ENCODE measurements around the gene PGBD4.
"Not testable (repeated sequence)": the region's sequence is repeated elsewhere in the genome, so short reads cannot be mapped to it uniquely, and the experiment has no call there.

Gene PGBD4

GRCh38 chr15:34111488-34111887, 9.6 kb downstream of the PGBD4 start:
- no peaks in the 10 kb centered on the region for H3K4me1 ChIP-seq (ENCODE audit: control insufficient read depth, insufficient read depth, low read length)
- no peaks in the 10 kb centered on the region for H3K9me3 ChIP-seq (ENCODE audit: control insufficient read depth, low read length)
- WGBS, 2 experiments: 84 to 85% methylated on average over 6 of the region's 6 CpGs
- H3K27me3 ChIP-seq (ENCODE audit: control insufficient read depth, insufficient read depth, low read length, poor library complexity, severe bottlenecking): no peaks in the 10 kb centered on the region
- no peak overlapping the region for H3K27ac ChIP-seq (ENCODE audit: insufficient read depth, low read depth, low read length, poor library complexity, severe bottlenecking)
- H3K36me3 ChIP-seq (ENCODE audit: control insufficient read depth, insufficient read depth, low read length): no peaks in the 10 kb centered on the region
- no peak overlapping the region for H3K4me3 ChIP-seq (ENCODE audit: insufficient read depth, low read depth, low read length)

DNA sequence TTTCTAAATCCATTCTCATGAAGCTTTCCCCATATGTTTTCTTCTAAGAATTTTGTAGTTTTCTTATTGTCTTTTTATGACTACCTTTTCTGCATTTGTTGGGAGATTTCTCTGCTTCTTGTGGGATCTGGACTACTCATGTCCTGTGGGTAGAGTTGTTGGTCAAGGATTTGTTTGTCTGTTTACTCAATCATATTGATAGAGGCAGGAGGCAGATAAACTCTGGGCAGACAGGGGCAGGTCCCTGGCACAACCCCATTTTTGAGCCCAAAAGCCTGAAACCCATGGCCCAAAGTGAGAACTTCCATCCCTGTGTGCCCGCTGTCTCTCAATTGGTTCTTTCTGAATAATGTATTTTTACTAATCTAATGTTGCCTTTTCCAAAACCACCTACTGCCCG, 12.3 kb downstream of the PGBD4 start:
- H3K9me3 ChIP-seq (ENCODE audit: control insufficient read depth, low read length): no peaks in the 10 kb centered on the region
- H3K27ac ChIP-seq (ENCODE audit: insufficient read depth, low read depth, low read length, poor library complexity, severe bottlenecking): no peak overlapping the region
- no peaks in the 10 kb centered on the region for H3K27me3 ChIP-seq (ENCODE audit: control insufficient read depth, insufficient read depth, low read length, poor library complexity, severe bottlenecking)
- H3K4me3 ChIP-seq (ENCODE audit: insufficient read depth, low read depth, low read length): no peak overlapping the region
- H3K36me3 ChIP-seq (ENCODE audit: control insufficient read depth, insufficient read depth, low read length): no peaks in the 10 kb centered on the region
- 0 to 43% methylated on average over 1 to 2 of the region's 2 CpGs for WGBS, 2 experiments
- no peaks in the 10 kb centered on the region for H3K4me1 ChIP-seq (ENCODE audit: control insufficient read depth, insufficient read depth, low read length)

GRCh38 chr15:34114739-34115138, 12.9 kb downstream of the PGBD4 start:
- no peaks in the 10 kb centered on the region for H3K9me3 ChIP-seq (ENCODE audit: control insufficient read depth, low read length)
- no peaks in the 10 kb centered on the region for H3K4me1 ChIP-seq (ENCODE audit: control insufficient read depth, insufficient read depth, low read length)
- no peaks in the 10 kb centered on the region for H3K27me3 ChIP-seq (ENCODE audit: control insufficient read depth, insufficient read depth, low read length, poor library complexity, severe bottlenecking)
- H3K36me3 ChIP-seq (ENCODE audit: control insufficient read depth, insufficient read depth, low read length): no peaks in the 10 kb centered on the region
- 92% methylated on average over 3 of the region's 3 CpGs for WGBS, 2 experiments
- no peak overlapping the region for H3K27ac ChIP-seq (ENCODE audit: insufficient read depth, low read depth, low read length, poor library complexity, severe bottlenecking)
- no peak overlapping the region for H3K4me3 ChIP-seq (ENCODE audit: insufficient read depth, low read depth, low read length)

DNA sequence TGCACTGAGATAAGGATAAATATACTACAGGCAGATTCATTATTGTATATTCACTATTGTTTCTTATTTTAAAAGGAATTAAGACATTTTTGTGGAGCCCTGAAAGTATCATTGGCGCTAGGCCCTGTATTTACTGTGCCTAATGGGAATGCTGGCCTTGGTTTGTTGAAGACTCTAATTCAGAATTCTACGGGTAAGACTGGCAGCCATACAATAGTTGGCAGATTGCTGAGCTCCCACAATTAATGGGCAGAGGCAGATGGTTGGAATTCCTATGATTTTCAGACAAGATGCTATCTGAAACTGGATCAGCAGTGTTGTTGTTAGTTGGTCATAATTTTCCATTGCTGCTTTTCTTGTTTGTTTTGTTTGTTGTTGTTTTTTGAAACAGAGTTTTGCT, 14.7 kb downstream of the PGBD4 start:
- no peak overlapping the region for H3K4me3 ChIP-seq (ENCODE audit: insufficient read depth, low read depth, low read length)
- no peaks in the 10 kb centered on the region for H3K36me3 ChIP-seq (ENCODE audit: control insufficient read depth, insufficient read depth, low read length)
- WGBS, 2 experiments: 90 to 92% methylated on average over 2 of the region's 2 CpGs
- H3K9me3 ChIP-seq (ENCODE audit: control insufficient read depth, low read length): no peaks in the 10 kb centered on the region
- H3K4me1 ChIP-seq (ENCODE audit: control insufficient read depth, insufficient read depth, low read length): no peaks in the 10 kb centered on the region
- H3K27me3 ChIP-seq (ENCODE audit: control insufficient read depth, insufficient read depth, low read length, poor library complexity, severe bottlenecking): no peaks in the 10 kb centered on the region
- H3K27ac ChIP-seq (ENCODE audit: insufficient read depth, low read depth, low read length, poor library complexity, severe bottlenecking): no peak overlapping the region

GRCh38 chr15:34119291-34119690, 17.4 kb downstream of the PGBD4 start:
- no peaks in the 10 kb centered on the region for H3K36me3 ChIP-seq (ENCODE audit: control insufficient read depth, insufficient read depth, low read length)
- H3K4me3 ChIP-seq (ENCODE audit: insufficient read depth, low read depth, low read length): no peak overlapping the region
- no peaks in the 10 kb centered on the region for H3K27me3 ChIP-seq (ENCODE audit: control insufficient read depth, insufficient read depth, low read length, poor library complexity, severe bottlenecking)
- WGBS, 2 experiments: 93 to 98% methylated on average over 4 of the region's 4 CpGs
- no peaks in the 10 kb centered on the region for H3K4me1 ChIP-seq (ENCODE audit: control insufficient read depth, insufficient read depth, low read length)
- no peaks in the 10 kb centered on the region for H3K9me3 ChIP-seq (ENCODE audit: control insufficient read depth, low read length)
- no peak overlapping the region for H3K27ac ChIP-seq (ENCODE audit: insufficient read depth, low read depth, low read length, poor library complexity, severe bottlenecking)

DNA sequence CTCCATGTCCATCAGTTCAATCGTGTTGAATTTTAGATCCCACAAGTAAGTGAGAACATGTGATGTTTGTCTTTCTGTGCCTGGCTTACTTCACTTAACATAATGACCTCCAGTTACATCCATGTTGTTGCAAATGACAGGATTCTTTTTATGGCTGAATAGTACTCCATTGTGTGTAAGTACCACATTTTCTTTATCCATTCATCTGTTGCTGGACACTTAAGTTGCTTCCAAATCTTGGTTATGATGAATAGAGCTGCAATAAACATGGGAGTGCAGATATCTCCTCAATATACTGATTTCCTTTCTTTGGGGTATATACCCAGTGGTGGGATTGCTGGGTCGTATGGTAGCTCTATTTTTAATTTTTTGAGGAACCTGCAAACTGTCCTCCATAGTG, 18.5 kb downstream of the PGBD4 start:
- WGBS, 2 experiments: 88 to 100% methylated on average over 1 to 2 of the region's 2 CpGs
- H3K27me3 ChIP-seq (ENCODE audit: control insufficient read depth, insufficient read depth, low read length, poor library complexity, severe bottlenecking); H3K9me3 ChIP-seq (ENCODE audit: control insufficient read depth, low read length): not testable (repeated sequence)

DNA sequence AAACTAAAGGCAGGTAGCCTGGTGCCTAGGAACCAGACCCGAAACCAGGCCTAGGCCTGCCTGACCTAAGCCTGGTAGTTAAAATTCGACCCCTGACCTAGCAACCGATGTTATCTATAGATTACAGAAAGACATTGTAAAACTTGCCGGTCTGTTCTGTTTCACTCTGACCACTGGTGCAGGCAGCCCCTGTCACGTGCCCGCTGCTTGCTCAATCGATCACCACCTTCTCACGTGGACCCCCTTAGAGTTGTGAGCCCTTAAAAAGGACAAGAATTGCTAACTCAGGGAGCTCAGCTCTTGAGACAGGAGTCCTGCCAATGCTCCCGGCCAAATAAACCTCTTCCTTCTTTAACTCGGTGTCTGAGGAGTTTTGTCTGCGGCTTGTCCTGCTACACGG, 19.9 kb downstream of the PGBD4 start:
- H3K4me1 ChIP-seq (ENCODE audit: control insufficient read depth, insufficient read depth, low read length); H3K27me3 ChIP-seq (ENCODE audit: control insufficient read depth, insufficient read depth, low read length, poor library complexity, severe bottlenecking); H3K9me3 ChIP-seq (ENCODE audit: control insufficient read depth, low read length); H3K27ac ChIP-seq (ENCODE audit: insufficient read depth, low read depth, low read length, poor library complexity, severe bottlenecking); H3K4me3 ChIP-seq (ENCODE audit: insufficient read depth, low read depth, low read length); H3K36me3 ChIP-seq (ENCODE audit: control insufficient read depth, insufficient read depth, low read length): not testable (repeated sequence)
- whole genome bisulfite sequencing, 2 experiments: 84 to 86% methylated on average over 12 of the region's 12 CpGs

More for the DNA sequence above, 18.5 kb downstream of the PGBD4 start:
- not testable (repeated sequence) for H3K4me3 ChIP-seq (ENCODE audit: insufficient read depth, low read depth, low read length); H3K4me1 ChIP-seq (ENCODE audit: control insufficient read depth, insufficient read depth, low read length); H3K27ac ChIP-seq (ENCODE audit: insufficient read depth, low read depth, low read length, poor library complexity, severe bottlenecking); H3K36me3 ChIP-seq (ENCODE audit: control insufficient read depth, insufficient read depth, low read length)

GRCh38 chr15:34122771-34123183, 20.9 kb downstream of the PGBD4 start:
- H3K27me3 ChIP-seq (ENCODE audit: control insufficient read depth, insufficient read depth, low read length, poor library complexity, severe bottlenecking): no peaks in the 10 kb centered on the region
- no peak overlapping the region for H3K27ac ChIP-seq (ENCODE audit: insufficient read depth, low read depth, low read length, poor library complexity, severe bottlenecking)
- H3K36me3 ChIP-seq (ENCODE audit: control insufficient read depth, insufficient read depth, low read length): no peaks in the 10 kb centered on the region
- H3K9me3 ChIP-seq (ENCODE audit: control insufficient read depth, low read length): no peaks in the 10 kb centered on the region
- 92 to 95% methylated on average over 6 of the region's 6 CpGs for WGBS, 2 experiments
- H3K4me3 ChIP-seq (ENCODE audit: insufficient read depth, low read depth, low read length): no peak overlapping the region
- H3K4me1 ChIP-seq (ENCODE audit: control insufficient read depth, insufficient read depth, low read length): no peaks in the 10 kb centered on the region

GRCh38 chr15:34124651-34125050, 22.8 kb downstream of the PGBD4 start:
- no peaks in the 10 kb centered on the region for H3K36me3 ChIP-seq (ENCODE audit: control insufficient read depth, insufficient read depth, low read length)
- H3K27ac ChIP-seq (ENCODE audit: insufficient read depth, low read depth, low read length, poor library complexity, severe bottlenecking): no peak overlapping the region
- no peaks in the 10 kb centered on the region for H3K4me1 ChIP-seq (ENCODE audit: control insufficient read depth, insufficient read depth, low read length)
- WGBS, 2 experiments: 94 to 96% methylated on average over 4 of the region's 4 CpGs
- no peaks in the 10 kb centered on the region for H3K9me3 ChIP-seq (ENCODE audit: control insufficient read depth, low read length)
- no peaks in the 10 kb centered on the region for H3K27me3 ChIP-seq (ENCODE audit: control insufficient read depth, insufficient read depth, low read length, poor library complexity, severe bottlenecking)
- H3K4me3 ChIP-seq (ENCODE audit: insufficient read depth, low read depth, low read length): no peak overlapping the region

DNA sequence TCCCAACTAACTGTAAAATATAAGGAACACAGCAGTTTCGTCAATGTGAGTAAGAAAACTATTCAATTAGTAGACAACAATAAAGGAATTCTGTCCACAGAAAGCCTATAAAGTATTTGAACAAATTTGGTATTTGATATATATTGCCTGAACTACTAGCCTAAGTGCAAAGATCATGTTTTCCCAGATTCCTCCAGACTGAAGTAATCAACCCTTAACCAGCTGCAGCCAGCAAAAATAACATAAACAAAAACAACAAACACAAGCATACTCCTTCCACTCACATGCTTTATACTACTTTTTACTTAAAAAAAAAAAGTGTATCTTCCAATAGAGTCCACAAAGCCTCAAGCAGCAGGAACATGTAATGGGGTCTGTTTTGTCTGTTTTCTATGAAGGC, 24.1 kb downstream of the PGBD4 start:
- Histone ChIP-seq H3K9me3 (ENCODE audit: control insufficient read depth, low read length) (no peaks in the 10 kb centered on the region), H3K4me1 (ENCODE audit: control insufficient read depth, insufficient read depth, low read length) (no peaks in the 10 kb centered on the region), H3K27me3 (ENCODE audit: control insufficient read depth, insufficient read depth, low read length, poor library complexity, severe bottlenecking) (no peaks in the 10 kb centered on the region), H3K36me3 (ENCODE audit: control insufficient read depth, insufficient read depth, low read length) (no peaks in the 10 kb centered on the region), H3K4me3 (ENCODE audit: insufficient read depth, low read depth, low read length) (no peak overlapping the region), H3K27ac (ENCODE audit: insufficient read depth, low read depth, low read length, poor library complexity, severe bottlenecking) (no peak overlapping the region)
- 100% methylated on average over 1 of the region's 1 CpG; no CpG with 5 or more reads in 1 of the 2 experiments for WGBS, 2 experiments

- Histone ChIP-seq H3K4me3 (ENCODE audit: insufficient read depth, low read depth, low read length) (no peak overlapping the region), H3K27ac (ENCODE audit: insufficient read depth, low read depth, low read length, poor library complexity, severe bottlenecking) (no peak overlapping the region), H3K27me3 (ENCODE audit: control insufficient read depth, insufficient read depth, low read length, poor library complexity, severe bottlenecking) (no peaks in the 10 kb centered on the region), H3K36me3 (ENCODE audit: control insufficient read depth, insufficient read depth, low read length) (no peaks in the 10 kb centered on the region), H3K9me3 (ENCODE audit: control insufficient read depth, low read length) (no peaks in the 10 kb centered on the region), H3K4me1 (ENCODE audit: control insufficient read depth, insufficient read depth, low read length) (no peaks in the 10 kb centered on the region)
These were observed 24.6 kb downstream of the PGBD4 start for GRCh38 chr15:34126522-34126921.
